NCI-H2196 (cell line): ENCODE data around the gene PRUNE2.

Experiments
- DNase-seq: peaks from one replicate; lab custom pipeline; 2025; ENCODE audit not compliant: unreplicated experiment; lab: John Stamatoyannopoulos, UW

PRUNE2 gene

DNA sequence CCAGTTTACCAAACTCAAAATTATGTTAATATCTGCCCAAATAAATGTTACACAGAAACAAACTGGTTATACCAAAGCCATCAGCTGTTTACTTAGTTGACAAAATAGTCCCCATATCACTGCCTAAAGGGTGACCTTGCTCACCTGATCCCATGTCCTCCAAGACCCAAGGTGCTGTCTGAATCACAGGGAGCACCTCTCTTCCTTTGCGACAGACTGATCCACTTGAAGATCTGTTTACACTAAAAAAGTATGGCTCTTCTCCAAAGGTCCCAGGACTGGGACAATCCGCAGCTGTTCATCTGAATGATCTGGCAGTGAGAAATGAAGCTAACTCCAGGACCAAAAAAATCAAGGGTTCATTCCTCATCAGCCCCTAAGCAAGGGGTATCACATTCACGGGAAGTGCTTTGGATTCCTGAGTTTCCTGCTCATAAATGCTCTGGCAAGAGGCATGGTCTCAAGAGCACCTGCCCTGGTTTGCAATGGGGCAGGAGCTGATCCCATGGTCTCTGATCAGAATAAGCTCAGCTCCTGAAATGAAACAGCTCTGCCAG is 5.0 kb downstream of the PRUNE2 start:
- no peak for DNase-seq

DNA sequence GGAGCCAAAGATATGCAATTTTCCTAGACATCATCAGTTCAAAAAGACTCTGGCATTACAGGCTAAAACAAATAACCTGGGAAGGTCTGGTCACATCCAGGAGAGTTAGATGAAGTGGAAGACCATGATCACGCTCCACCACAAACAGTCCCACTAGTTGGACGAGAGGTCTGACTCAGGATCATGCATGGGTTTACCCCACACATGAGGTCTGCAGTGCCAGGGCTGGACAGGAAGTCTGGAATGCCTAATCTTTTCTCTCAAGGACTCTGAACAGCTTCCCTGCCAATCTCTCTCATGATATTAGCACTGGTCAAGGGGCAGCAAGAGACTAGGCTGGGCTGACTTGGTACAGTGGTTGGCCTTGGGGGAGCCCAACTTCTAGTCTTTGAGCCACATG is 7.1 kb downstream of the PRUNE2 start:
- no peak for DNase-seq

DNA sequence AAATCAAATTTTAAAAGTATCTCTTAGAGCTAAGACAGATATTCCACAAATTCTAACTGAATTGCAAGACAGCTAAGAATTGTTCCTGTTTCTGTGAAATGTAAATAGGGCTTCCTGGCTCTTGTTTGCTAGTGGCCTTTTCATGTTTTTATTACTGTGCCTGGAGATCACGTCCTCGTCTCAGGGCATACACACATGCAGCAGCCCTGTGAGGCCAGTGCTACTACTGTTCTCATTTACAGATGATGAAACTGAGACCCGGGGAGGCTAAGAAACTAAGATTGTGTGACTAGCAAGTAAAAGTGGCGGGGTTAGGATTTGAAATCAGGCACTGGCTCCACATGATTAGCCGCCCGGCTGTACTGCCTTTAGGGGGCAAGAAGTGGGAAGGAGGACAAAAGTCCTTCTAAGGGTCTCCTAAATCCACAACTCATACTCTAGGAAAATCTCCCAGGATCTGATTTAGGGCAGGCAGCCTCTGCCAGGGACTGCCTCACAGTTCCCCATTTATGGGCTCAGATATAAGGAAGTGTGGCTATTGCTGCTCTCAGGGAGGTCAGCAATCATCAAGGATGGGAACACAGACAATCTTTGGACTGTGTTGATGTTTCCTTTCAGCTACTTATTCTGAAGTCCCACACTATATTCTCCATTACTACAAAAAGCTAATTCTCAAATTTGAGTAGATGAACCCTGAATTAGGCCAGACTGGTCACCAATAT is 7.9 kb downstream of the PRUNE2 start:
- DNase-seq, result no peak

DNA sequence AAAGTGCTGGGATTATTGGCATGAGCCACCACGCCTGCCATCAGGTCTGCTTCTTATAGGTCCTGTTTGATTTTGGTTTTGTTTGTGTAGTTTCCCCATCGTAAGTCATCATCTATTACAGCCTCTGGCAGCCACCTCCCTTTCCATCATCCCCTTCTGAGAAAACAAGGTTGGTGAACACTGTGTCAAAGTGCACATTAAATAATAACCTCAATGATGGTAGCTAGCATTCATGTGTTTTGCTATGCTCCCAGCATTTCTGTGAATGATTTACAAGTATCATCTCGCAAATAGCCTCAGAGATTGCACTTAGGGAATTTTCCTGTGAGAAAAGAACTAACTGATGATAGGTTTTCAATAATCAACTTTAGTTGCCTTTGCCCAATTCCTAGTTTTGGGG is 9.9 kb downstream of the PRUNE2 start:
- no peak for DNase-seq

DNA sequence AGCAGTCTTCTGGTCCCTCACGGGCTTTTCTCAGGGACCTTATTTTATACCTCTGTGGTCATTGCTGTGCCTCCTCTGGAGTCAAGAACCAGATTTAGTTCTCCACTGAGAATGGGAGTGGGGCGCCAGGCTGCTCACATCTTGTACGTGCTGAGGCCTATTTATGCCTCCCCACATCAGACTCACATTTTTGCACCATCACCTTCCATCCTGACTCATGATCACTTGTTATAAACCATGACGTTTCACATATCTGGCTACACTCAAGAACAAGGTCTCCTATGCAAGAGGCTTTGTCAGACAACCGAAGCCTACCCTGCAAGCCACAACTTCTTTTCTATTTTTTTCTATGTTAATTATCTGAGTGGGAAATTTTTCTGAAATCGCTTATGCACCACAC is 10.7 kb downstream of the PRUNE2 start:
- DNase-seq, result no peak

DNA sequence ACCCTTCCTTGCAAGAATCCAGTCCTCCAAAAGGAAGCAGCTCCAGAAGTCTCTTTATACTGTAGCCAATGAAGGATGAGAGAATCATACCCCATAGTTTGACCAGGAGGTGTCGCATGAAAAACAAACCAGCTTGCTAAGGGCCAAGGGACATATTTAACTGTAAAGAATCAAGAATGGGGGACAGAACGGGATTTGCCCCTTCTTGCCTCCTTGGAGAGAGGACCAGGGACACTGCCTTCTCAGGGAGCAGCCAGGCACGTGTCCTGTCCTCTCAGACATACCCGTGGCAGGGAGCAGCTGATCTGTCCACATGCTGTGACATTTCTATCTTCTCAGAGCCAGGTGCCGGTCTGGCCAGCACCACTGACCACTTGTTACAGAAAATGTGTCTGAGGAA is 11.7 kb downstream of the PRUNE2 start:
- DNase-seq, result no peak

DNA sequence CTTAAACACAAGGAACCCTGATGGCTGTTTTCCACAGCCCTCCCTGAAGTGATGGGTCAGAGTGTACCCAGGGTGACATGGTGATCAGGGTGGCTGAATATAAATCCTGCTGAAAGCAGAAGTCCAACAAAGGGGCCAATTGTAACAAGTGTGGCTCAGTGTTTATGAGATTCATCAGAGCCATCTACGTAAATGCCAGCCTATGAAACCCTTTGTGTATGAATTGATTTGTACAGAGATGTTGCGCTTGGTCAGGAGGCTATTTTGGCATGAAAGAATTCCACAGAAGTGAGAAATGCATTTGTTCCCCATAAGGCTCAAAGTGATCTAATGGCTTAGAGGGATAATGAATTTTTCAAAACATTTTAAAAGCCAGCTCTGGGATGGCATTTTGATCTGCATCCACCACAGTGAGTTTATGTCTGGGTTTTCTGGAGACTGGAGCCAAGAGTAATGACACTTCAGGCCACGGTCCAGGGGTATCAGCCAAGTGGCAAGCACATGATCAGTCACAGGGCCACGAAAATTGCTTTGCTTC is 12.4 kb downstream of the PRUNE2 start:
- no peak for DNase-seq

DNA sequence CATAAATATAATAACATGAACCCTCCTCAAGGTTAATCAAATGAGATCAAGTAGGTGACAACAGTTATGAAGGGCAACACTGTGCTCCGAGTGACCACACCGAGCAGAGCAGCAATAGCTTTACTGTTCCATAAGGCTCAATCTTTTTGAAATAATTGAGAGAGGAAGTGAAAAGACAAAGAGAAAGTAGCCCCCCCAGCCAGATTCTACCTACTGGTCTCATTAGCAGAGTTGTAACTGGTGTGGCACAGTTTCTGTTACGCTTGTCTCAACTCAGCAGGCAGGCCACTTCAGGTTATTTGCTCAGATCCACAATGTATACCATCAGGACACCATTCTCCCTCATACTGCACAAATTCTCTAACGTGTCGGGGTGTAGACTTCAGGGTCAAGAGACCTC is 14.0 kb downstream of the PRUNE2 start:
- DNase-seq, result no peak

DNA sequence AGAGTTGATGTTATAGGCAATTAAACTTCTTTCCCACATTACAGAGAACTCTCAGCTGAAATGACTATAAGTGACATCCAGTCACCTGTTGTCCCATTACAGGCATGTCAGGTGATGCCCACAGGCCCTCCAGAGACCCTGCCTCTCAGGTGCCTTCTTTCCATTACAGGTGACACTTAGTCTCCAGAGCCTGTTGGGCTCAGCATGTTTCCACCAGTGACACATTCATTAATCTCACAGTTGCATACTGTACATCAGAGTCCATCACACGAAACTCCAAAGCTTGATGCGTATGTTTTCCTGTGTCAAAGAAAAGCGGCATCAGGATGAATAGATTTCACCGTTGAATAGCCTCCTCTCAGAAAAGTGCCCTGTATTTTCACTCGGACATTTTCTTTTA is 14.6 kb downstream of the PRUNE2 start:
- no peak for DNase-seq

DNA sequence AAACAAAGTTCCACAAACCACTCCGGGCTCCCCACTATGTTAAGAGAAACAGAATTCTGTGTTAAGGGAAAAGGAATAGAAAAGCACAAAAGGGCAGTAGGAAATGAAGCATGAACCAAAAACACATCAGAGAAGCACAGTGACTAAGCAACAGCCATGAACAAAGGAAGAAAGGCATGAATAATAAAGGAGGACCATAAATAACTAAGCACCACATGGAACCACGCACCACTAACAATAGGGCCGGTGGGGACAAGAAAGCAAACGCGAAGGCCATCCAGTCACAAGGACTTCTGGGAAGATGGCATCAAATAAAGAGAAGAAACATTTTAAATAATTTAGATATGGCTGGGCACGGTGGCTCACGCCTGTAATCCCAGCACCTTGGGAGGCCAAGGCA is 18.0 kb downstream of the PRUNE2 start:
- no peak for DNase-seq

DNA sequence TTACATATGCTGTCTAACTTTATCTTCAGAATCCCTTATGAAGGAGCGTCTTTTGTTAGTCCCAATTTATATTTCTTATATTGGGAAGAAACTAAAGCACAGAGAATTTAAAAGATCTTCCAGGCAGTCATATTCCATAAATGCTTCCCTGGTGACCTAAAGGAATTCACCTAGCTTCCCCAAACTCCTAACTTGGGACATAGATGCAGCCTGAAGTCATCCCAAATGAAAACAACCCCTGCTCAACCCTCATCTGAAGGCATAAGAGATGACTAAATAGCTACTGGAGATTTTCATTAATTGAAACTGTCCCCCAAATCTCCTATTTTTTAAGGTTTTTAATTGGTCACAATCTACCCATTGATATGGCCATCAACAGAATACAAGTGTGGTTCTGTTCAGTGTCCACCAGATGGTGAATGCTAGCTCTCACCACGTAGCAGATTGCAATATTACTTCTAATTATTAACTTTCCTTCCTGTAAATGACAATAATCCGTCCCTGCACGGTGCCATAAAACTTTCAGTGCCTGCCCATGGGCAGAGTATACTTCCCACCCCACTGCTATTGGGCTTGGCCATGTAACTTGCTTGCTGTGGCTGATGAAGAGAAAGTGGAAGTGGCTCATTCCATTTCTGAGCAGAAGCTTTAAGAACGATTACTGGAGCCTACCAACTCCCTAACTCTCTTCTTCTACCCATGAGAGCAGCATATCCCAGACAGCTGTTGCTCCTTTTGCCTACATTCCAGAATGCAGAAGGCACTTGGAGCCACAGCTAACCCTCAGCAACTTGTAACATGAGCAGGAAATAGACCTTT is 18.7 kb downstream of the PRUNE2 start:
- no peak for DNase-seq

DNA sequence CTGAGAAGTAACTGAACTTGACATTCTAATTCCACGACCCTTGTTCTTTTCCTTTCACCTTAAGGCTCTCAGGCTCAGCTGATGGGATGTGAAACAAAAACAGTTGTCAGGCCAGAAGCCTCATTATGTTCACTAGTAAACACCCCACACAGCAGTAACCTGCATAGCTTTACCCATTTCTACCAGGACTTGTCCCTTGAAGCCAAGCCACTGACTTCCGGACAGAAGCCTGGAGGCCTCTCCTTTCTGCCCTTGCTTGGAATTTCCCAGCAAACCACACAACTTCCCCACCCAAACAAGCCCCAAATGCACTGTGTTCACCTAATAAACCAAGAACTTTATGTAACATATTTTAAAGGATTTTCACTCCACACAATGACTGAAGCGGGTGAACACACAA is 19.6 kb downstream of the PRUNE2 start:
- no peak for DNase-seq

DNA sequence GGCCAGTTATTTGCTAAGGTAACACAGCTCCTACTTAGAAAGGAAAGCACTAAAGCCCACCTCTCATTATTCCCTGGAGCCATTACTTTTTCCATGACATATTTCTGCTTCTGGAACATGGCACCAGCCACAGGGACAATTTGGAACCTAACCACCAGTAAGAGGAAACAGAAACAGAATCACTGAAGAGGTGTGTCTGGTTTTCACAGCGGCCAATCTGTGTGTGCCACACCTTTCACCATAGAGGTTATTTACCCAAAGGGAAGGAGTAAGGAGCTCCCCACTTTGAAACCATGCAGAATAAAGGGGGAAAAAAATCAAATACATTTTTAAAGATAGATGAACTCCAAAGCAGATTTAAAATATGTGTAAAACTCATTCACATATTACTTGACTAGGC is 21.1 kb downstream of the PRUNE2 start:
- no peak for DNase-seq

DNA sequence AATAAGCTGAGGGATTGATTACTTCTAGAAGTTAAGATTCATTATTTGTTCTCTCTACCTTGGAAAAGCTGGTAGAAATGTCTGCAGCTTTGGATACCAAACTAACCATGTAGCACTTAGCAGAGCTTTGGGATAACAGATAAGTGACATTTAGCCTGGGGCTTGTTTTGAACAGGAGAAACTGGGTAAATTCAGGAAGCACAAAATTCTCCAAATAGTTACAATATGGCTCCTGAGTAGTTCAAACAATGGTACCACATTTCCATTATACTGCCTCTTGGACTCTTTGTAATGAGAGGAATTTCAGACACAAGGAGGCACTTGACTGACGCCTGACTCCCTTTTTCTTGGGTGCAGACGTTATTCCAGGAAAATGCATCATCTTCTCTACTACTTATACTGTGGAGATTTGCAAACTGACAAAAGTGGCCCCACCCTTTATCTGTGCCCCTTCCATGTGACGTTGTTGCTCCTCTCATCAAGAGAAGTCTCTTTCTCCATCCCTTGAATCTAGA is 22.5 kb downstream of the PRUNE2 start:
- DNase-seq, result no peak

DNA sequence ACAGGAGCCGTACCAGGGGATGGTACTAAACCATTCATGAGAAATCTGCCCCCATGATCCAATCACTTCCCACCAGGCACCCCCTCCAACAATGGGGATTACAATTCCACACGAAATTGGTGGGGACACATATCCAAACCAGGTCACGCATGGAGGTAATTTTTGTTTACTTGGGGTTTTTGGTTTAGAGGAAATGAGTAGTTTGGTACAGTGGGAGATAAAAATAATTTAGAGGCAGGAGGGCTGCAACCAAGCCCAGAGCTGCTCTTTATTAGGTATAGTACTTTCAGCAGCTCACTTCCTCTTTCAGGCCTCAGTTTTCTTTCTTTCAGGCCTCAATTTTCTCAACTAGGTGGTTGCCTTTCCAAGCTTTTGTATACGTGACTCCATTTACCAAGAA is 23.2 kb downstream of the PRUNE2 start:
- DNase-seq, result no peak

DNA sequence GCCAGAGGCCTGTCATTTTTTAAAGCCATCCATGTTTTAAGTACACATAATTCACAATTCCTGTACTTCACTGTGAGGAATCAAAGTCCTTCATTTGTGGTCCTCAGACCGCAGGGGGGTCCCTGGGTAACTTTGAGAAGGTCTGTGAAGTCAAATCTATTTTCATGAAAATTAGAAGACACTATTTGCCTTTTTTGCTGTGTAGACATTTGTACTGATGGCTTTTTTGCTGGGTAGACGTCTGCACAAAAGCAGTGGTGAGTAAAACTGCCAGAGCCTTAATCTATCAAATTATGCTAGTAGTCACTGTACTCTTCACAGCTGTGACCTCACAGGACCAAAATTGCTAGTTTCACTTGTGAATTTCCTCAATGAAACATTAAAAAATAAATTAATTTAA is 25.7 kb downstream of the PRUNE2 start:
- no peak for DNase-seq

DNA sequence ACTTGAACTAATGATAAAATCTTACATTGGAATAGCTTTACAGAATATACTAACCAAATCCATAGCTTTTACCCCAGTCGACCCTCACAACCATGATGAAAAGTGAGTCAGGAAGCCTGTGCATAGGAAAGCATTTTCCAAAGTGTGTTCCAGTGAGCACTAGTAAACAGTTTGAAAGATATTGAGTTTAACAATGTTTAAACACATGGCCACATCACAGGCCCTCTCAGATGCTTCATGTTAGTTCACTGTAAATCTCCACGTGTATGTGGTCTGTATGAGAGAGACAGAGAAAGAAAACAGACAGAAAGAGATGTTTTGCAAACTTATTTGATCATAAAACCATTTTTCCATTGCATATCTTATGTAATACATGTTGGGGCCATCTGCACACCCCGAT is 27.0 kb downstream of the PRUNE2 start:
- no peak for DNase-seq

DNA sequence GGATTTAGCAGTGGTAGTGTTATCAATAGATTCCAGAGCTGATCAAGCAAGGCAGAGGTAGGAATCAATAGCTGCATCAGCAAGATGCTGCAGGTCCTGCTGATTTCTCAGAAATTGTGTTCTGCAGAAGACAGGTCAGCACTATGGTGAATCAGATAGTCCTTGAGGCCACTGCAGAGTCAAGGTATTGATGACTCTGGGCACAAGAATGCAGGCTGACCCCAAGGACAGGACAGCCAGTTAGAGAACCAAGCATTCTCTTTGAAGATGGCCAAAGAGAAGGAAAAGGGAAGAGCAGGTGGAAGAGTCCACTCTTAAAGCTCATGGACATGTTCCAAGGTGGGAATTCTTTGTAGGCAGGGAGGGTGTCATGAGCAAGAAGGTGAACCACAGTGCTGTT is 28.0 kb downstream of the PRUNE2 start:
- no peak for DNase-seq

DNA sequence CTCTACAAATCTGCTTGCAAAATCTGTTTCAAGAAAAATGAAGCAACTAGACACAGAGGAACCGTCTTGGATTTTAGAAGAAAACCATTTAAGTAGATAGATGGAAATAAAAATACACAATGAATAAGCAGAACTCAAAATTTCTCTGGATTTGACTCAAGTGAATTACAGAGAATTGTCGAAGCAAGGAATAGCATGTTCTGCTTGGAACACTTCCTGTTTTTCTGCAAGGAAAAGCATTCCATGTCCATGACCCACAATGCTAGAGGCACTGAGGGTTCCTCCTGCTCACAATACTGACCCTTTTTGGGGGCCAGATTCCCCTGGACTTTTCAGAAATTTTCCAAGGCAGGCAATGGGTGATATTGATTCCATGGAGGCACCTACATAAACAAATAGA is 29.8 kb downstream of the PRUNE2 start:
- no peak for DNase-seq

DNA sequence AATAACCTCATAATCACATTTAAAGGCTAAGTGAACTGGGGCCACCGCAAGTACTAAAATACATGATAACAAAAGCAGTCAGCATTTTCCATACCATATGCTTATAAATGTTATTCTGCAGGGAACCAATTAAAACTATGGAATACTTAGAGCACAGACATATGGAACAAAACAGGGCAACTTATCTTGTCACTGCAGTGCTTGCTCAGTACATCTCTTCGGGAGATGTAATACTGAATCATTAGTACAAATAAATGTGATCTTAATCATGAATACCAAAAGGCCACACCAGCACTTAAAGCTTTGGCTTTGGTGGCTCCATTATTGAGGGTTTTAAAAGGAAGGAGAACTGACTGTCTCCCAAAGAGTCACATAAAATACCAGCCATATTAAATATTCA is 32.1 kb downstream of the PRUNE2 start:
- no peak for DNase-seq

DNA sequence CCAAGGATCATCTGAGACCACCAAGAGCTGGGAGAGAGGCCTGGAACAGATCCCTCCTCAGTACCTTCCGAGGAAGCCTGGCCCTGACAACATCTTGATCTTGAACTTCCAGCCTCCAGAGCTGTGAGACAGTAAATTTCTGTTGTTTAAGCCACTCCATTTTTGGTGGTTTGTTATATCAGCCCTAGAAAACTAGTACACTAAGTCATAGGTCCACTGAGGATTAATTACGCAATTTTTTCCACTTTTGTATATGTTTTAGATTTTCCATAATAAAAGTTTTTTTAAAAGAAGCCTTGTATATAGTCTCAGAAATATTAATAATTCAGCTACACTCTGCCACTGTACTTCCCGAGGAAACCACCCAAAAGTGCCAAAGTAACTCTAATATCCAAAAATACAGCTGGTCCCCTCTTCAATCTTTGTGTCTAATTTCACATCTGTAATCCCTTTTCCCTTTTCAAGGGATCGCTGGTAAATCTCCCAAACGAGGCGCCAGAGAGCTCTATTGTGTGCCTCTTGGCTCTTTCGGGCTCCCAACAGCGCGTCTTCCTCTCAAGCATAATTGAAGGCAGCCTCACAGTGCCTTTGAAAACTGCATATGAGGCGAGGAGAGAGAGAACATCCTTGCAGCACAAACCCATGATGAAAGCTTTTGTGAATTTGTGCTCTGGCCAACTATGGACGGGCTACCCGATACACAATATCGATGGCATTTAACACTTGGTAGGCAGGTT is 32.7 kb downstream of the PRUNE2 start:
- no peak for DNase-seq
